Measurements from ENCODE around the gene CCDC33. TPM values are rescaled to one million over a fixed set of nuclear protein-coding genes. Genes with fewer than 3 reads are reported as not detected.

CCDC33 gene
- total RNA-seq, 1 experiment from 2014 or later, result 2.7 TPM

DNA sequence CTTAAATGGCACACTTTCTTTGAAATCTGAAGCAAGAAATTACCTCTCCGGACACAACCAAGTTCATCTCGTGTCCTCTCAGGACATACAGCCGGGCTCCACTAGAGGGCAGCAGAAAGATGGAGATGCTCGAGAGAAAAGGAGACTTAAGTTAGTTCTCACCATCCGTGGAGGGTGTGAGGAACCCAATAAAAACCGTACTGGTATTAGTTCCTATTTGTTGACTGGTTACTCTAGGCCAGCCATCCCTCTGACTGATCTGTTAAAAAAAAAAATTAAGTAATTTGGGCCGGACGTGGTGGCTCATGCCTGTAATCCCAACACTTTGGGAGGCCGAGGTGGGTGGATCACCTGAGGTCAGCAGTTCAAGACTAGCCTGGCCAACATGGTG lies 139.2 kb downstream of the CCDC33 start:
- Mint-ChIP-seq H3K4me1 (ENCODE audit: low read depth, unreplicated experiment) (peaks cover 23% of the 10 kb centered on the region), H3K36me3 (ENCODE audit: insufficient read depth, unreplicated experiment) (peaks cover 19% of the 10 kb centered on the region), H3K27ac (ENCODE audit: unreplicated experiment) (no peak overlapping the region), H3K4me3 (ENCODE audit: low read depth, unreplicated experiment) (peak overlapping the region; percentile 81), H3K27me3 (ENCODE audit: unreplicated experiment) (peaks cover 33% of the 10 kb centered on the region), H3K9me3 (ENCODE audit: low read depth, unreplicated experiment) (no peaks in the 10 kb centered on the region)
- intact Hi-C loops (cut with micrococcal nuclease; ENCODE audit: unreplicated experiment), result loop anchor here (2.0 to 10.0 kb wide), 3 partner anchors 64 to 170 kb away; partner anchors contain the start of gene ARID3B
- BruUV-seq (replicated peaks), result no TSS peak
- DNase-seq, result peak; percentile 91
- TF ChIP-seq, protein P1, sequence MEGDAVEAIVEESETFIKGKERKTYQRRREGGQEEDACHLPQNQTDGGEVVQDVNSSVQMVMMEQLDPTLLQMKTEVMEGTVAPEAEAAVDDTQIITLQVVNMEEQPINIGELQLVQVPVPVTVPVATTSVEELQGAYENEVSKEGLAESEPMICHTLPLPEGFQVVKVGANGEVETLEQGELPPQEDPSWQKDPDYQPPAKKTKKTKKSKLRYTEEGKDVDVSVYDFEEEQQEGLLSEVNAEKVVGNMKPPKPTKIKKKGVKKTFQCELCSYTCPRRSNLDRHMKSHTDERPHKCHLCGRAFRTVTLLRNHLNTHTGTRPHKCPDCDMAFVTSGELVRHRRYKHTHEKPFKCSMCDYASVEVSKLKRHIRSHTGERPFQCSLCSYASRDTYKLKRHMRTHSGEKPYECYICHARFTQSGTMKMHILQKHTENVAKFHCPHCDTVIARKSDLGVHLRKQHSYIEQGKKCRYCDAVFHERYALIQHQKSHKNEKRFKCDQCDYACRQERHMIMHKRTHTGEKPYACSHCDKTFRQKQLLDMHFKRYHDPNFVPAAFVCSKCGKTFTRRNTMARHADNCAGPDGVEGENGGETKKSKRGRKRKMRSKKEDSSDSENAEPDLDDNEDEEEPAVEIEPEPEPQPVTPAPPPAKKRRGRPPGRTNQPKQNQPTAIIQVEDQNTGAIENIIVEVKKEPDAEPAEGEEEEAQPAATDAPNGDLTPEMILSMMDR (IDR thresholded peaks at IDR 0.05; ENCODE audit: unreplicated experiment), result peak; percentile 70
- CTCF ChIA-PET, result interaction anchor here (0.8 to 1.8 kb wide), 8 partner anchors 22 to 396 kb away, joined by 3 to 7 read pairs (median 4); no protein-coding TSS in a partner anchor

DNA sequence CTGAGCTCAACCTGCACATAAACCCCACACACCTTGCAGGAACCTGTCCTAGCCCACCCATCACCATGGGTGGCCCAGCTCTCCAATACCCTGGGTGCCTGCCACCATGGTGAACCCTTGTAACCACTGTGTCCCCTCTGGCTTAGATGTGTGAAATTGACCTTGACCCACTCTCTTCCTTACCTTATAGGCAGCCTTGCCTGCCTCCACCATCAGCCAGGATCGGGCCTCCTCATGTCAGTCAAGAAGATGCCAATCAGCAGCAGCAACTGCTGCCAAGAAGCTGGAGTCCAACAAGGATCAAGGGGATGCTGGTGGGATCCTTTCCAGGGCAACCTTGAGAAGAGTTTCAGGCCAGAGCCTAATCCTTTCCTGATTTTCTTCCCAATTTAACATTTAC lies 140.1 kb downstream of the CCDC33 start:
- Mint-ChIP-seq H3K9me3 (ENCODE audit: low read depth, unreplicated experiment) (no peaks in the 10 kb centered on the region), H3K4me3 (ENCODE audit: low read depth, unreplicated experiment) (no peak overlapping the region), H3K36me3 (ENCODE audit: insufficient read depth, unreplicated experiment) (peaks cover 24% of the 10 kb centered on the region), H3K4me1 (ENCODE audit: low read depth, unreplicated experiment) (peaks cover 32% of the 10 kb centered on the region), H3K27me3 (ENCODE audit: unreplicated experiment) (peaks cover 24% of the 10 kb centered on the region), H3K27ac (ENCODE audit: unreplicated experiment) (no peak overlapping the region)
- TF ChIP-seq, protein P1 (IDR thresholded peaks at IDR 0.05; ENCODE audit: unreplicated experiment), result no peak
- intact Hi-C loops (cut with micrococcal nuclease; ENCODE audit: unreplicated experiment), result loop anchor here (10.0 kb wide), 1 partner anchor 169 kb away; the partner anchor contains the start of gene ARID3B
- CTCF ChIA-PET, result interaction anchor here (0.7 to 1.4 kb wide), 5 partner anchors 9 to 255 kb away, joined by 3 to 7 read pairs (median 3); no protein-coding TSS in a partner anchor
- no peak for DNase-seq
- no TSS peak for BruUV-seq (replicated peaks)

DNA sequence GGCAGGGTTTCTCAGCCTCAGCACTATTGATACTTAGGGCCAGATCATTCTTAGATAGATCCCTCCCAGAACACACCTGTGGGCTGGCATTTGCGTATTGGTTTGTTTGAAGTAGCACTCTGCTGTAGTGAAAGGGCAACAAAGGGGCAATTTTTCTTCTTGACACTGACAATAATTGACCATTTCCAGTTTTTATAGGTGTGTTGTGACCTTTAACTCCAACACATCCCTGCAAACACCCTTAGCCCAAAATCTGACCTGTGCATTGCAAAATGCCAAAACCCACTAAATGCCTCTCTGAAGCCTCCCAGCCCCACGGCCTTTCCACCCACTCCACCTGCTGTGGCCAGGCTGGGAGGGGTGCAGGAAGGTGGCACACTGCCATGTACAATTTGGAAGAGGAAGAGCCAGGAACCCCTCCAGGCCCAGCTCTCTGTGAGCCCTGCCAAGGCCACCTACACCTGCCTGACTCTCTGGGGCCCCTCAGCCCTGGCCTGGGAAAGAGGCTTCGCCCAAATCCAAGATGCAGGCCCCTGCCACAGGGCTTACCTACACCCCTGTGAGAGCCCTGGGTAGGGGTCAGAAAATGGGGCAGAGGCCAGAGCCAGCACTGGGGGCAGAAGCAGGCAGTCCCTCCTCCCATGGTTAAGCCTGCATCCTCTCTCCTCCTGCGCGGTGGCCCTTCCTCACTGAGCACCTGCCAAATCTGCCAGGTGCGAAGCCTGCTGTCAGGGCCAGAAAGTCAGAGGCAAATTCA lies 140.9 kb downstream of the CCDC33 start:
- intact Hi-C loops (cut with micrococcal nuclease; ENCODE audit: unreplicated experiment), result loop anchor here (10.0 kb wide), 1 partner anchor 168 kb away; the partner anchor contains the start of gene ARID3B
- peaks cover 40% of the 10 kb centered on the region for H3K4me1 Mint-ChIP-seq (ENCODE audit: low read depth, unreplicated experiment)

More for the DNA sequence above, 140.9 kb downstream of the CCDC33 start:
- no peaks in the 10 kb centered on the region for H3K9me3 Mint-ChIP-seq (ENCODE audit: low read depth, unreplicated experiment)
- peaks cover 16% of the 10 kb centered on the region for H3K27me3 Mint-ChIP-seq (ENCODE audit: unreplicated experiment)
- H3K36me3 Mint-ChIP-seq (ENCODE audit: insufficient read depth, unreplicated experiment), result peaks cover 26% of the 10 kb centered on the region
- no peak overlapping the region for H3K27ac Mint-ChIP-seq (ENCODE audit: unreplicated experiment)
- no peak overlapping the region for H3K4me3 Mint-ChIP-seq (ENCODE audit: low read depth, unreplicated experiment)
- CTCF ChIA-PET, result interaction anchor here (1.4 kb wide), 1 partner anchor 244 kb away, joined by 4 read pairs; no protein-coding TSS in a partner anchor
- TF ChIP-seq, protein P1 (IDR thresholded peaks at IDR 0.05; ENCODE audit: unreplicated experiment), result no peak
- DNase-seq, result no peak
- BruUV-seq (replicated peaks), result no TSS peak

Data from Calu3 (cell line).